KMS-11 (cell line): ENCODE results near the gene ZBTB45.

Source experiments
- H2AFZ ChIP-seq: fragments of 200-600 bp; sonication (generic); 2 replicates; pipeline ENCODE4 v1.6.1; 2016; ENCODE audit warnings: antibody characterized with exemption, mixed run types, low read depth
- H3K27ac ChIP-seq: fragments of 200-600 bp; sonication (generic); 2 replicates; pipeline ENCODE4 v1.6.1; 2016; ENCODE audit warnings: mild to moderate bottlenecking, mixed run types
- H3K27me3 ChIP-seq: fragments of 200-600 bp; sonication (generic); 2 replicates; pipeline ENCODE4 v1.6.1; 2017; ENCODE audit warnings: mild to moderate bottlenecking, low read depth, mixed run types, moderate library complexity; ENCODE audit not compliant: insufficient read depth
- H3K36me3 ChIP-seq: fragments of 200-600 bp; sonication (generic); 2 replicates; pipeline ENCODE4 v1.6.1; 2017; ENCODE audit warnings: mild to moderate bottlenecking, mixed run types; ENCODE audit not compliant: insufficient read depth
- H3K4me1 ChIP-seq: fragments of 200-600 bp; sonication (generic); 2 replicates; pipeline ENCODE4 v1.6.1; 2016; ENCODE audit warnings: mild to moderate bottlenecking, low read depth, mixed run types; ENCODE audit not compliant: poor library complexity, severe bottlenecking
- H3K4me2 ChIP-seq: fragments of 200-600 bp; sonication (generic); 2 replicates; pipeline ENCODE4 v1.7.0; 2016; ENCODE audit warnings: mild to moderate bottlenecking, mixed run types
- H3K4me3 ChIP-seq: fragments of 200-600 bp; sonication (generic); IDR thresholded peaks from 2 replicates; pipeline ENCODE4 v1.6.1; 2017; ENCODE audit warnings: low read depth, low read length, mixed read lengths; ENCODE audit not compliant: insufficient read depth
- H3K79me2 ChIP-seq: fragments of 200-600 bp; sonication (generic); 2 replicates; pipeline ENCODE4 v1.6.1; 2016; ENCODE audit warnings: low read depth, mixed run types; ENCODE audit not compliant: insufficient read depth
- H3K9ac ChIP-seq: fragments of 200-600 bp; sonication (generic); 2 replicates; pipeline ENCODE4 v1.6.1; 2016; ENCODE audit warnings: mild to moderate bottlenecking, mixed run types
- H4K20me1 ChIP-seq: fragments of 200-600 bp; sonication (generic); 2 replicates; pipeline ENCODE4 v1.6.1; 2016; ENCODE audit warnings: mild to moderate bottlenecking, mixed run types; ENCODE audit not compliant: insufficient read depth
- TF ChIP-seq, protein P1 (sequence below): fragments of 200-600 bp; sonication (generic); conservative IDR thresholded peaks from 2 replicates; pipeline ENCODE4 v1.6.1; 2017; ENCODE audit warnings: low read depth, mild to moderate bottlenecking, antibody characterized with exemption, low read length, moderate library complexity, mixed read lengths

The ZBTB45 gene

GRCh38 chr19:58560007-58560887, 40.6 kb upstream of the ZBTB45 start:
- Histone ChIP-seq H3K9ac (peak overlapping the region; percentile 94), H4K20me1 (no peaks in the 10 kb centered on the region), H3K27me3 (no peaks in the 10 kb centered on the region), H3K79me2 (peaks cover 28% of the 10 kb centered on the region), H3K27ac (peak overlapping the region; percentile 98), H3K4me2 (peak overlapping the region; percentile 99), H3K36me3 (no peaks in the 10 kb centered on the region), H3K4me3 (no peak overlapping the region), H2AFZ (peak overlapping the region; percentile 60; the same call in 1 of the 2 replicates), H3K4me1 (peaks cover 30% of the 10 kb centered on the region)
- TF ChIP-seq, protein P1, sequence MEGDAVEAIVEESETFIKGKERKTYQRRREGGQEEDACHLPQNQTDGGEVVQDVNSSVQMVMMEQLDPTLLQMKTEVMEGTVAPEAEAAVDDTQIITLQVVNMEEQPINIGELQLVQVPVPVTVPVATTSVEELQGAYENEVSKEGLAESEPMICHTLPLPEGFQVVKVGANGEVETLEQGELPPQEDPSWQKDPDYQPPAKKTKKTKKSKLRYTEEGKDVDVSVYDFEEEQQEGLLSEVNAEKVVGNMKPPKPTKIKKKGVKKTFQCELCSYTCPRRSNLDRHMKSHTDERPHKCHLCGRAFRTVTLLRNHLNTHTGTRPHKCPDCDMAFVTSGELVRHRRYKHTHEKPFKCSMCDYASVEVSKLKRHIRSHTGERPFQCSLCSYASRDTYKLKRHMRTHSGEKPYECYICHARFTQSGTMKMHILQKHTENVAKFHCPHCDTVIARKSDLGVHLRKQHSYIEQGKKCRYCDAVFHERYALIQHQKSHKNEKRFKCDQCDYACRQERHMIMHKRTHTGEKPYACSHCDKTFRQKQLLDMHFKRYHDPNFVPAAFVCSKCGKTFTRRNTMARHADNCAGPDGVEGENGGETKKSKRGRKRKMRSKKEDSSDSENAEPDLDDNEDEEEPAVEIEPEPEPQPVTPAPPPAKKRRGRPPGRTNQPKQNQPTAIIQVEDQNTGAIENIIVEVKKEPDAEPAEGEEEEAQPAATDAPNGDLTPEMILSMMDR: no peak

DNA sequence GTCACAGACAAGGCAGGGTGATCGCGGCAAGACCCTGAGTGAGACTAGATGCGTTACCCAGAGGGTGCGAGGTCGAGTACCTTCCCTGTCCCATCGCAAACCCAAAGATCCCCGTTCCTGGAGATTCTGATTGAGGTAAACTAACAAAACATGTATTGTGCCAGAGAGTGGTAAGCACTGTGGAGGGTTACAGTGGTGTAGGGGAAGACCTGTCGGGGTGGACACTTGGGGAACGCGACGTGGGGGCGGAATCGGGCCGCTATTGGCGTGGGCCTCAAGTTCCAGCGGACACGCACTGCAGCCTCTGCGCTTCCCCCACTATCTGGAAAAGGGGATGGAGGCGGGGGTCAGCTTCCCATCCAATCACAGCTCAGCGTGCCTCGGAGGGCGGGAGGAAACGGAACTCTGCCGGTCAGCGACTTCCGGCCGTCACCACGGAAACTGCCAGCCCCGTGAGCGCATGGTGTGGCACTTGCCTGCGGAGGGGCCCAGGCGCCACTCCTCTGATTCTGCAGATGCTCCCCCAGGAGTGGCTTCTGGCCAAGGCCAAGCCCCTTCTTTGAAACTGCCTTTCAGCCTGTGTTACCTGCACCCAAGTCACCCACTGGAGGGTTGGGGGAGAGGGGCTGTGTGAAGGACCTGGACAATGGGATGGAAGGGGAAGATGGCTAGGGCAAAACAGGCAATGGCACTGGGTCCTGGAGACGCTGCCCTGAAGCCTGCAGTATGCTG, 39.8 kb upstream of the ZBTB45 start:
- Histone ChIP-seq H3K4me1 (peaks cover 31% of the 10 kb centered on the region), H3K79me2 (peaks cover 29% of the 10 kb centered on the region), H2AFZ (peak overlapping the region; percentile 60; the same call in 1 of the 2 replicates), H4K20me1 (no peaks in the 10 kb centered on the region), H3K4me2 (peak overlapping the region; percentile 99), H3K9ac (peak overlapping the region; percentile 94), H3K36me3 (no peaks in the 10 kb centered on the region), H3K4me3 (peak overlapping the region; percentile 51), H3K27me3 (no peaks in the 10 kb centered on the region), H3K27ac (peak overlapping the region; percentile 98)
- TF ChIP-seq, protein P1: 0 out of 2 replicates have a peak, but pooled peaks have one; percentile 6

DNA sequence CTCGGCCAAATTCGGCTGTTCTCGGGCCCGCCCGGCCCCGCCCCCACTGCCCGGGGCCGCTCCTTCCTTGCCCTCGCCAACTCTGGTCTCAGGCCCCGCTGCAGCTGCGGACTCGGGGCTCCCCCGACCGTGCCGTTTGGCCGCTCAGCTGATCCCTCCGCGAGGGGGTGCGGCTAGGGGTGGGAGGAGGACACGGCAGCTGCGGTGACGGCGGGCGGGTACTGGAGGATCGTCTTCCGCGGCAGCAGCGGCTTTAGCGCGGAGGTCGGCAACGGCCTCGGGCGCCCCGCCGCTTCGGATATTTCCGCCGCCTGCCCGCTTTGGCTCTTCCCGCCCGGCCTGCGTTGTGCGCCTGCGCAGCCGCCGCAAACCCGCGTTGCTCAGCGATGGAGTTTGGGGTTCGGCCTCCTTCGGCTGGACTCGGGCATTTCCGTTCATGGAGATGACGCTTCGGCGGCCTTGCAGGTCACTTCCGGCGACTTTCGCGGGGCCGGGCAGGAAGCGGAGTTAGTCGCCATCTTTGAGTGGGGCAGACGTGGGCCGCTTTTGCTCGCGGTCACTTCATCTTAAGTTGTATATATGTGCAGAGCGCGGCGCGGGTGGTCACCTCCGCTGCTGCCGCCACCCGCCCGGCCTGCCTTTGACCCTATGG, 39.1 kb upstream of the ZBTB45 start:
- Histone ChIP-seq H3K9ac (peak overlapping the region; percentile 94), H3K4me2 (peak overlapping the region; percentile 99), H3K27me3 (no peaks in the 10 kb centered on the region), H3K27ac (peak overlapping the region; percentile 98), H4K20me1 (no peaks in the 10 kb centered on the region), H2AFZ (peak overlapping the region; percentile 60; the same call in 1 of the 2 replicates), H3K4me3 (peak overlapping the region; percentile 51), H3K79me2 (peaks cover 29% of the 10 kb centered on the region), H3K36me3 (no peaks in the 10 kb centered on the region), H3K4me1 (peaks cover 36% of the 10 kb centered on the region)
- TF ChIP-seq, protein P1: 0 out of 2 replicates have a peak, but pooled peaks have one; percentile 3

- Histone ChIP-seq H3K4me2 (peak within 1 kb of the TSS; percentile 99), H3K79me2 (peaks cover 29% of the 10 kb centered on the region), H2AFZ (peak within 1 kb of the TSS; percentile 60; the same call in 1 of the 2 replicates), H3K36me3 (no peaks in the 10 kb centered on the region), H3K4me1 (peaks cover 42% of the 10 kb centered on the region), H3K4me3 (peak within 1 kb of the TSS; percentile 51), H3K27me3 (no peaks in the 10 kb centered on the region), H3K9ac (peak within 1 kb of the TSS; percentile 94), H3K27ac (peak within 1 kb of the TSS; percentile 98), H4K20me1 (no peaks in the 10 kb centered on the region)
- TF ChIP-seq, protein P1: no peak
Measured at GRCh38 chr19:58558066-58558622, 38.5 kb upstream of the ZBTB45 start, which contains the start of gene UBE2M. TSS of gene UBE2M (minus strand) at chr19:58558611. CDS start at chr19:58558381, 230 bp downstream.
